ENCODE results near the gene PARS2. TPM values are rescaled to one million over a fixed set of nuclear protein-coding genes. Genes with fewer than 3 reads are reported as not detected.
A peak's percentile ranks its signal among the peaks of the same experiment; 100 is the strongest.

PARS2 gene
- total and polyA plus RNA-seq, 2 experiments from 2014 or later = 5.9 to 13.6 TPM

GRCh38 chr1:54812801-54813484 is 48.6 kb upstream of the PARS2 start:
- no peak for DNase-seq (ENCODE audit: low spot score)
- Histone ChIP-seq H2AFZ (peak overlapping the region; percentile 56; the same call in 1 of the 2 replicates), H3K79me2 (replicated peaks; ENCODE audit: insufficient read depth) (no peaks in the 10 kb centered on the region), H3K4me1 (ENCODE audit: insufficient read depth) (peaks cover 18% of the 10 kb centered on the region), H3K27ac (ENCODE audit: low read depth) (0 out of 2 replicates have a peak overlapping the region, but pooled peaks have one; percentile 42), H3K4me3 (0 out of 2 replicates have a peak overlapping the region, but pooled peaks have one; percentile 41), H3K9me2 (ENCODE audit: insufficient read depth) (peaks cover 4% of the 10 kb centered on the region; the same call in 1 of the 2 replicates), H3K4me2 (peak overlapping the region; percentile 66), H3F3A (replicated peaks; ENCODE audit: low read depth) (no peaks in the 10 kb centered on the region; the same call in 1 of the 2 replicates), H4K20me1 (replicated peaks; ENCODE audit: insufficient read depth) (no peaks in the 10 kb centered on the region), H3K36me3 (ENCODE audit: insufficient read depth) (no peaks in the 10 kb centered on the region), H3K27me3 (ENCODE audit: insufficient read depth) (no peaks in the 10 kb centered on the region)
- TF ChIP-seq EZH2phosphoT487 (IDR thresholded peaks at IDR 0.05; ENCODE audit: unreplicated experiment) (no peak), STAT1 (IDR thresholded peaks at IDR 0.05; ENCODE audit: unreplicated experiment) (no peak), NANOG (IDR thresholded peaks at IDR 0.05; ENCODE audit: borderline replicate concordance) (no peak), ZNF114 (CRISPR knock-in tag; IDR thresholded peaks at IDR 0.05) (no peak), REST (IDR thresholded peaks at IDR 0.05; ENCODE audit: unreplicated experiment) (no peak), ZNF331 (CRISPR knock-in tag; IDR thresholded peaks at IDR 0.05; ENCODE audit: low read depth) (no peak)
- Mint-ChIP-seq H3K9me3 (no peaks in the 10 kb centered on the region), H3K4me1 (peaks cover 40% of the 10 kb centered on the region), H3K4me3 (peak overlapping the region; percentile 2; the same call in 1 of the 3 replicates), H3K27me3 (ENCODE audit: insufficient read depth, low read depth, poor library complexity) (peaks cover 18% of the 10 kb centered on the region), H3K36me3 (ENCODE audit: low read depth) (no peaks in the 10 kb centered on the region), H3K27ac (no peak overlapping the region)
- no peak for ATAC-seq

DNA sequence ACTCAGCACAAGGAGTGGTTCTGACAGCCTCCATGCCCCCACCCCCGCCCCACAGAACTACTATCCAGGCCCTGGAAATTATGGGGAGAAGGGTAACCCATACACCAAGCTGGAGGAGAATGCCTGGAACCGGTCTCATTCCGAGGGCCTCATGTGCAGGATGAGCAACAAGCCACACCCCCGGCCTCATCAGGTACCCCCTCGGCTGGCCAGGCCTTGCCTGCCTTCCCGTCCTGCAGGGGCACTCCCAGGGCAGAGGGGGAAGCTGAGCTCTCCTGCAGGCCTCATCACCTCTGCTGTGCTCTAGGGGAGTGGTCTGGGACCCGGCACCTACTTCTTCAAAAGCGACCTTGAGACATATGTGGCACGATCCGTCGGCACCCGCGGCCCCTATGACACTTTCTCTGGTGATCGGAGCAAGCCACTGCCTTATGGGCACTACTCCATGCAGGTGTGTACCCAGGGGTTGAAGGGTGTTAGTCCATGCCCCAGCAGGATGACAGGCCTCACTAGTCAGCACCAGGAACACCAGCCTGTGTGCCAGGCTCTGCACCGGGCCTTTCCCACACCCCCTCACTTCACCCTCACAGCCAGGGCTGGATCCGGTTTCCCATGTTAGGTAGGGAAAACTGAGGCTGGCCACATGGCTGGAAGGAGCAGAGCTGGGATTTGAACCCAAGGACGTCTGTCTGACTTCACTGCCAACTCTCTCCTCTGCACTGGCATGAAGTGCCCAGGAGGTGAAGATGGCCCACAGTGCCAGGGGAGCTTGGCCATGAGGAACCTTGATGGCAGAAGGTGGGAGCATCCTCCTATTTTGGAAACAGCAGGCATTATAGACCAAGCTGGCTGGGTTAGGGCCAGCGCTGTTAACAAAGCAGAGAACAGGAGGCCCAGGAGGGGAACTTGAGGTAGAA is 47.7 kb upstream of the PARS2 start:
- H3K27ac Mint-ChIP-seq = no peak overlapping the region
- Histone ChIP-seq H3F3A (replicated peaks; ENCODE audit: low read depth) (no peaks in the 10 kb centered on the region; the same call in 1 of the 2 replicates), H3K27ac (ENCODE audit: low read depth) (no peak overlapping the region), H4K20me1 (replicated peaks; ENCODE audit: insufficient read depth) (no peaks in the 10 kb centered on the region), H3K79me2 (replicated peaks; ENCODE audit: insufficient read depth) (no peaks in the 10 kb centered on the region), H3K4me1 (ENCODE audit: insufficient read depth) (peaks cover 18% of the 10 kb centered on the region), H3K4me2 (no peak overlapping the region), H3K27me3 (ENCODE audit: insufficient read depth) (no peaks in the 10 kb centered on the region), H3K4me3 (no peak overlapping the region), H3K9me2 (ENCODE audit: insufficient read depth) (peaks cover 4% of the 10 kb centered on the region; the same call in 1 of the 2 replicates), H3K36me3 (ENCODE audit: insufficient read depth) (no peaks in the 10 kb centered on the region), H2AFZ (no peak overlapping the region)
- H3K36me3 Mint-ChIP-seq (ENCODE audit: low read depth) = no peaks in the 10 kb centered on the region
- no peak for ATAC-seq
- no peak overlapping the region for H3K4me3 Mint-ChIP-seq
- DNase-seq (ENCODE audit: low spot score) = no peak
- peaks cover 18% of the 10 kb centered on the region for H3K27me3 Mint-ChIP-seq (ENCODE audit: insufficient read depth, low read depth, poor library complexity)
- no peaks in the 10 kb centered on the region for H3K9me3 Mint-ChIP-seq
- peaks cover 40% of the 10 kb centered on the region for H3K4me1 Mint-ChIP-seq
- TF ChIP-seq CTCF (conservative IDR thresholded peaks at IDR 0.05; ENCODE audit: low read depth in 2 of 2) = no peak

Measured in GM23338 (cell line).